AG09309 (cell line): ENCODE data around the gene SLC35B2.

Source experiments
- DNase-seq: peaks from one replicate; pipeline ENCODE4 v3.0.0-alpha.2; 2010; ENCODE audit warnings: low read depth
- H3K4me3 ChIP-seq: 2 replicates; pipeline ENCODE4 v1.5.1; 2011; ENCODE audit warnings: mild to moderate bottlenecking, low read depth, low read length, moderate library complexity; ENCODE audit not compliant: control insufficient read depth
- CTCF ChIP-seq: IDR thresholded peaks from 2 replicates; pipeline ENCODE4 v1.5.1; 2011; ENCODE audit warnings: mild to moderate bottlenecking, low read depth, low read length, inconsistent platforms; ENCODE audit not compliant: insufficient read depth, control insufficient read depth; ENCODE audit errors: missing control alignments

The SLC35B2 gene

GRCh38 chr6:44276667-44277640 lies 19.6 kb upstream of the SLC35B2 start:
- no peak for DNase-seq
- no peak overlapping the region for H3K4me3 ChIP-seq
- no peak for TF ChIP-seq CTCF

GRCh38 chr6:44275749-44276648 lies 18.7 kb upstream of the SLC35B2 start:
- no peak overlapping the region for H3K4me3 ChIP-seq
- no peak for TF ChIP-seq CTCF

GRCh38 chr6:44275271-44275748 lies 18.0 kb upstream of the SLC35B2 start:
- no peak for DNase-seq
- no peak overlapping the region for H3K4me3 ChIP-seq

More at GRCh38 chr6:44275749-44276648, 18.7 kb upstream of the SLC35B2 start:
- DNase-seq, result no peak

GRCh38 chr6:44273617-44274016 lies 16.3 kb upstream of the SLC35B2 start:
- DNase-seq, result no peak
- no peak for TF ChIP-seq CTCF
- H3K4me3 ChIP-seq, result no peak overlapping the region

More at GRCh38 chr6:44275271-44275748, 18.0 kb upstream of the SLC35B2 start:
- no peak for TF ChIP-seq CTCF

- DNase-seq, result no peak
- TF ChIP-seq CTCF, result no peak
- H3K4me3 ChIP-seq, result no peak overlapping the region
Observed at GRCh38 chr6:44272999-44273566, 15.8 kb upstream of the SLC35B2 start.

- DNase-seq, result no peak
- TF ChIP-seq CTCF, result no peak
- no peak overlapping the region for H3K4me3 ChIP-seq
Observed at GRCh38 chr6:44272529-44272928, 15.2 kb upstream of the SLC35B2 start.
